GM23248 (cell line): ENCODE data around the gene NME3. TPM values are rescaled to one million over a fixed set of nuclear protein-coding genes. Genes with fewer than 3 reads are reported as not detected.

Experiments
- DNase-seq: peaks from one replicate; pipeline ENCODE4 v3.0.0-alpha.2; 2015
- H2AFZ ChIP-seq: fragments of 200-600 bp; sonication (generic); 2 replicates; pipeline ENCODE4 v1.6.1; 2016; ENCODE audit warnings: antibody characterized with exemption
- H3F3A ChIP-seq: fragments of 200-600 bp; sonication (generic); 2 replicates; pipeline ENCODE4 v1.6.1; 2016; ENCODE audit warnings: mild to moderate bottlenecking, antibody characterized with exemption, mixed run types; ENCODE audit not compliant: insufficient read depth
- H3K27ac ChIP-seq: fragments of 200-600 bp; sonication (generic); 2 replicates; pipeline ENCODE4 v1.5.1; 2016; ENCODE audit warnings: mild to moderate bottlenecking
- H3K27me3 ChIP-seq: fragments of 200-600 bp; sonication (generic); replicated peaks from 2 replicates; pipeline ENCODE4 v1.6.1; 2016; ENCODE audit warnings: mild to moderate bottlenecking; ENCODE audit not compliant: insufficient read depth
- H3K36me3 ChIP-seq: fragments of 200-600 bp; sonication (generic); 2 replicates; pipeline ENCODE4 v1.6.1; 2016; ENCODE audit warnings: low read depth, mild to moderate bottlenecking
- H3K4me1 ChIP-seq: fragments of 200-600 bp; sonication (generic); 2 replicates; pipeline ENCODE4 v1.6.1; 2016; ENCODE audit warnings: mild to moderate bottlenecking; ENCODE audit not compliant: insufficient read depth
- H3K4me2 ChIP-seq: fragments of 200-600 bp; sonication (generic); one replicate; pipeline ENCODE4 v1.6.1; 2016; ENCODE audit warnings: mild to moderate bottlenecking; ENCODE audit not compliant: unreplicated experiment
- H3K4me3 ChIP-seq: fragments of 200-600 bp; sonication (generic); 2 replicates; pipeline ENCODE4 v1.5.1; 2016; ENCODE audit warnings: mild to moderate bottlenecking
- H3K79me2 ChIP-seq: fragments of 200-600 bp; sonication (generic); 2 replicates; pipeline ENCODE4 v1.6.1; 2016; ENCODE audit warnings: mild to moderate bottlenecking; ENCODE audit not compliant: insufficient read depth
- H3K9ac ChIP-seq: fragments of 200-600 bp; sonication (generic); 2 replicates; pipeline ENCODE4 v1.6.1; 2016; ENCODE audit warnings: mild to moderate bottlenecking
- H3K9me2 ChIP-seq: fragments of 200-600 bp; sonication (generic); 2 replicates; pipeline ENCODE4 v1.6.1; 2016; ENCODE audit warnings: mixed run types, mild to moderate bottlenecking, moderate library complexity; ENCODE audit not compliant: insufficient read depth
- H3K9me3 ChIP-seq: fragments of 200-600 bp; sonication (generic); one replicate; pipeline ENCODE4 v1.6.1; 2017; ENCODE audit warnings: low read depth
- H4K20me1 ChIP-seq: fragments of 200-600 bp; sonication (generic); 2 replicates; pipeline ENCODE4 v1.6.0; 2016; ENCODE audit not compliant: insufficient read depth
- EZH2 ChIP-seq: fragments of 200-600 bp; sonication (generic); IDR thresholded peaks from 2 replicates; pipeline ENCODE4 v1.6.1; 2018; ENCODE audit warnings: antibody characterized with exemption, mild to moderate bottlenecking; ENCODE audit not compliant: insufficient read depth, poor library complexity, severe bottlenecking
- EZH2phosphoT487 ChIP-seq: fragments of 200-600 bp; sonication (generic); IDR thresholded peaks from 2 replicates; pipeline ENCODE4 v1.6.1; 2018; ENCODE audit warnings: antibody characterized with exemption, moderate library complexity, mild to moderate bottlenecking, low read depth; ENCODE audit not compliant: insufficient read depth
- WGBS, 2 experiments: methylation state at CpG; one replicate each; pipeline ENCODE4 v1.1.6; 2015 to 2017; ENCODE audit warnings: low lambda C conversion rate in 2 of 2, low coverage in 1 of 2; ENCODE audit errors: missing lambda C conversion rate in 2 of 2; 5-methylcytosine and 5-hydroxymethylcytosine counted together
- in situ Hi-C: fragments of 300-500 bp; cut with MboI; formaldehyde crosslinking; loops from 2 replicates; pipeline ENCODE4 v1.15.0; 2020
- polyA plus RNA-seq: library from polyadenylated mRNA; unstranded; fragments of >200 nt; fragmentation: Nextera tagmentation; extraction: Ambion mirVana; gene quantifications from 2 replicates; pipeline ENCODE4 v1.2.1, GENCODE V29; 2016
- total RNA-seq: library from RNA; depleted of rRNA; stranded (reverse); fragments of >200 nt; shearing (Covaris generic); gene quantifications from 2 replicates; pipeline ENCODE4 v1.2.3, GENCODE V29; 2014

The NME3 gene
- total and polyA plus RNA-seq, 2 experiments from 2014 or later, result 45.3 to 55.4 TPM

GRCh38 chr16:1789643-1790045 is 18.3 kb upstream of the NME3 start:
- TF ChIP-seq EZH2, result no peak
- TF ChIP-seq EZH2phosphoT487, result no peak
- DNase-seq, result no peak
- no peaks in the 10 kb centered on the region for H3K9me3 ChIP-seq
- H3K27ac ChIP-seq, result no peak overlapping the region
- H3K27me3 ChIP-seq, result no peaks in the 10 kb centered on the region
- no peak overlapping the region for H3K4me2 ChIP-seq
- no peaks in the 10 kb centered on the region for H3K9me2 ChIP-seq
- in situ Hi-C loops, result no loop called here
- WGBS, 2 experiments, result 87 to 90% methylated on average over 10 to 23 of the region's 25 CpGs
- no peaks in the 10 kb centered on the region for H4K20me1 ChIP-seq
- H3K79me2 ChIP-seq, result peaks cover 28% of the 10 kb centered on the region
- no peaks in the 10 kb centered on the region for H3F3A ChIP-seq
- H3K36me3 ChIP-seq, result no peaks in the 10 kb centered on the region; the same call in 1 of the 2 replicates
- no peak overlapping the region for H3K9ac ChIP-seq
- H3K4me1 ChIP-seq, result no peaks in the 10 kb centered on the region
- H2AFZ ChIP-seq, result no peak overlapping the region
- H3K4me3 ChIP-seq, result no peak overlapping the region

GRCh38 chr16:1788708-1789100 is 17.4 kb upstream of the NME3 start:
- H3K9me2 ChIP-seq, result no peaks in the 10 kb centered on the region
- 74 to 78% methylated on average over 19 of the region's 19 CpGs for WGBS, 2 experiments
- H3K27ac ChIP-seq, result no peak overlapping the region
- TF ChIP-seq EZH2phosphoT487 (no peak), EZH2 (no peak)
- H3K4me2 ChIP-seq, result no peak overlapping the region
- no peaks in the 10 kb centered on the region for H3K27me3 ChIP-seq
- H3F3A ChIP-seq, result no peaks in the 10 kb centered on the region
- H3K4me3 ChIP-seq, result no peak overlapping the region
- no peaks in the 10 kb centered on the region; the same call in 1 of the 2 replicates for H3K36me3 ChIP-seq
- H3K79me2 ChIP-seq, result peaks cover 38% of the 10 kb centered on the region
- H4K20me1 ChIP-seq, result no peaks in the 10 kb centered on the region
- no peak overlapping the region for H2AFZ ChIP-seq
- H3K4me1 ChIP-seq, result no peaks in the 10 kb centered on the region
- H3K9me3 ChIP-seq, result no peaks in the 10 kb centered on the region
- H3K9ac ChIP-seq, result no peak overlapping the region
- no peak for DNase-seq
- in situ Hi-C loops, result no loop called here

DNA sequence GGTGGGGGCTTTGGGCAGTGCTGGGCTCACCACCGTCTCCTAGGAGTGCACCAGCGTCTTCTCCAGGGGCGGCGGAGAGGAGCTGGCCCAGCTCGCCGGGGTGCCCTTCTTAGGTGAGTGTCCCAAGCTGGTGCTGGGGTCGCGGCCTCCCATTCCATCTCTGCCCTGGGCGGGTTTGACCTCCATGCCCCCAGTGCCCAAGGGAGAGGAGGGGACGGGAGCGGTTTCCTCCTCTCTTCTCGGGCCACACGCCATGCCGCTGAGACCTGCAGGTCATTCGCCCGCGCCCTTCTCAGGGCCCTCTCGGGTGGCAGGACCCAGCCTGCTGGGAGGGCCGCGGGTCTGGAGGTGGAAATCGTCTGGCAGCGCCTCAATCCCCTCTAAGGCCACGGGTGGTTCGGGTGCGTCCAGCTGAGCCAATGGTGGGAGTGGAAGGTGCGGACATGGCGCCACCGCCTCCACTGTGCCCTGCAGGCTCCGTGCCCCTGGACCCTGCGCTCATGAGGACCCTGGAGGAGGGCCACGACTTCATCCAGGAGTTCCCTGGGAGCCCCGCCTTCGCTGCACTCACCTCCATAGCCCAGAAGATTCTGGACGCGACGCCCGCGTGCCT is 16.9 kb upstream of the NME3 start:
- H3K9me3 ChIP-seq, result no peaks in the 10 kb centered on the region
- H3K9ac ChIP-seq, result no peak overlapping the region
- H3K36me3 ChIP-seq, result no peaks in the 10 kb centered on the region; the same call in 1 of the 2 replicates
- H3K4me1 ChIP-seq, result no peaks in the 10 kb centered on the region
- H3K9me2 ChIP-seq, result no peaks in the 10 kb centered on the region
- no peak for TF ChIP-seq EZH2phosphoT487
- no peak for TF ChIP-seq EZH2
- 87 to 91% methylated on average over 17 to 38 of the region's 38 CpGs for WGBS, 2 experiments
- DNase-seq, result no peak
- no peak overlapping the region for H2AFZ ChIP-seq
- no peaks in the 10 kb centered on the region for H4K20me1 ChIP-seq
- peaks cover 43% of the 10 kb centered on the region for H3K79me2 ChIP-seq
- H3F3A ChIP-seq, result 0 out of 2 replicates have a peak, but pooled peaks cover 3% of the 10 kb centered on the region
- H3K4me3 ChIP-seq, result no peak overlapping the region
- no peak overlapping the region for H3K4me2 ChIP-seq
- H3K27ac ChIP-seq, result no peak overlapping the region
- H3K27me3 ChIP-seq, result no peaks in the 10 kb centered on the region
- in situ Hi-C loops, result no loop called here

GRCh38 chr16:1787322-1788094 is 16.2 kb upstream of the NME3 start:
- in situ Hi-C loops, result no loop called here
- Histone ChIP-seq H3K4me2 (no peak overlapping the region), H3K27me3 (no peaks in the 10 kb centered on the region), H3K9ac (no peak overlapping the region), H2AFZ (no peak overlapping the region), H3K27ac (no peak overlapping the region), H3F3A (0 out of 2 replicates have a peak, but pooled peaks cover 3% of the 10 kb centered on the region), H3K4me1 (no peaks in the 10 kb centered on the region), H3K9me2 (no peaks in the 10 kb centered on the region), H4K20me1 (no peaks in the 10 kb centered on the region), H3K4me3 (no peak overlapping the region), H3K79me2 (peaks cover 46% of the 10 kb centered on the region), H3K36me3 (no peaks in the 10 kb centered on the region; the same call in 1 of the 2 replicates), H3K9me3 (no peaks in the 10 kb centered on the region)
- TF ChIP-seq EZH2 (no peak), EZH2phosphoT487 (no peak)
- 94 to 95% methylated on average over 40 to 43 of the region's 44 CpGs for WGBS, 2 experiments
- DNase-seq, result no peak
